Liver (tissue), 9 donors: Measurements from ENCODE around the gene GLT1D1. TPM values are rescaled to one million over a fixed set of nuclear protein-coding genes. Genes with fewer than 3 reads are reported as not detected.

ENCODE experiments used
- DNase-seq: peaks from one replicate; pipeline ENCODE4 v3.0.0-alpha.2; 2017; ENCODE audit warnings: low spot score
- H3K27ac ChIP-seq, 2 donors: one replicate each; pipeline ENCODE4 v1.7.0; 2013; ENCODE audit warnings: inconsistent platforms in 2 of 2, low read length in 2 of 2, control low read depth in 1 of 2, low read depth in 1 of 2, mild to moderate bottlenecking in 1 of 2
- H3K27me3 ChIP-seq, 4 donors: one replicate each; pipeline versions ENCODE4 v1.6.1 to v1.7.0; 2013; ENCODE audit warnings: low read length in 3 of 4, inconsistent platforms in 1 of 4, mild to moderate bottlenecking in 1 of 4, moderate library complexity in 1 of 4; ENCODE audit not compliant: control insufficient read depth in 4 of 4, insufficient read depth in 4 of 4
- H3K36me3 ChIP-seq, 4 donors: one replicate each; pipeline versions ENCODE4 v1.6.1 to v1.7.0; 2013; ENCODE audit warnings: low read length in 3 of 4, mild to moderate bottlenecking in 3 of 4, low read depth in 1 of 4, moderate library complexity in 1 of 4; ENCODE audit not compliant: control insufficient read depth in 4 of 4, insufficient read depth in 3 of 4
- H3K4me1 ChIP-seq, 4 donors: one replicate each; pipeline versions ENCODE4 v1.6.1 to v1.7.0; 2013; ENCODE audit warnings: low read length in 3 of 4, mild to moderate bottlenecking in 3 of 4, moderate library complexity in 1 of 4; ENCODE audit not compliant: control insufficient read depth in 4 of 4, insufficient read depth in 4 of 4
- H3K4me3 ChIP-seq, 3 donors: one replicate each; pipeline versions ENCODE4 v1.6.1 to v1.7.0; 2013; ENCODE audit warnings: low read length in 3 of 3, control low read depth in 1 of 3, low read depth in 1 of 3, mild to moderate bottlenecking in 1 of 3
- H3K9ac ChIP-seq, 2 donors: one replicate each; pipeline ENCODE4 v1.7.0; 2013; ENCODE audit warnings: low read length in 2 of 2, mild to moderate bottlenecking in 2 of 2, moderate library complexity in 2 of 2, control low read depth in 1 of 2, low read depth in 1 of 2
- H3K9me3 ChIP-seq, 4 donors: one replicate each; pipeline versions ENCODE4 v1.6.1 to v1.7.0; 2013; ENCODE audit warnings: low read length in 3 of 4; ENCODE audit not compliant: control insufficient read depth in 4 of 4
- EGR1 ChIP-seq, 2 donors: IDR thresholded peaks; 2 replicates each; pipeline ENCODE4 v1.6.1; 2016 to 2018; ENCODE audit warnings: antibody characterized with exemption in 2 of 2, low read depth in 2 of 2
- FOXA1 ChIP-seq: IDR thresholded peaks from 2 replicates; pipeline ENCODE4 v1.6.1; 2016; ENCODE audit warnings: antibody characterized with exemption
- FOXA2 ChIP-seq: IDR thresholded peaks from 2 replicates; pipeline ENCODE4 v1.6.1; 2016; ENCODE audit warnings: antibody characterized with exemption
- GABPA ChIP-seq, 2 donors: IDR thresholded peaks in 1 of 2; conservative IDR thresholded peaks in 1 of 2; 2 replicates each; pipeline ENCODE4 v1.6.1; 2016; ENCODE audit warnings: antibody characterized with exemption in 2 of 2, mild to moderate bottlenecking in 1 of 2, moderate library complexity in 1 of 2
- HNF4A ChIP-seq, 2 donors: conservative IDR thresholded peaks; 2 replicates each; pipeline ENCODE4 v1.6.1; 2016; ENCODE audit warnings: antibody characterized with exemption in 2 of 2, mild to moderate bottlenecking in 2 of 2
- HNF4G ChIP-seq: IDR thresholded peaks from 2 replicates; pipeline ENCODE4 v1.6.1; 2016; ENCODE audit warnings: antibody characterized with exemption
- JUND ChIP-seq, 2 donors: IDR thresholded peaks; 2 replicates each; pipeline ENCODE4 v1.6.1; 2016; ENCODE audit warnings: antibody characterized with exemption in 2 of 2
- NR2F2 ChIP-seq: IDR thresholded peaks from 2 replicates; pipeline ENCODE4 v1.6.1; 2016; ENCODE audit warnings: antibody characterized with exemption
- RAD21 ChIP-seq, 2 donors: IDR thresholded peaks; 2 replicates each; pipeline ENCODE4 v1.6.1; 2016; ENCODE audit warnings: antibody characterized with exemption in 2 of 2, mild to moderate bottlenecking in 2 of 2
- RXRA ChIP-seq, 2 donors: IDR thresholded peaks; 2 replicates each; pipeline ENCODE4 v1.6.1; 2017 to 2018; ENCODE audit warnings: antibody characterized with exemption in 2 of 2, mild to moderate bottlenecking in 1 of 2
- SP1 ChIP-seq: IDR thresholded peaks from 2 replicates; pipeline ENCODE4 v1.6.1; 2018; ENCODE audit warnings: antibody characterized with exemption, mild to moderate bottlenecking
- TAF1 ChIP-seq: conservative IDR thresholded peaks from 2 replicates; pipeline ENCODE4 v1.6.1; 2016; ENCODE audit warnings: antibody characterized with exemption, mild to moderate bottlenecking
- YY1 ChIP-seq: IDR thresholded peaks from 2 replicates; pipeline ENCODE4 v1.6.1; 2016; ENCODE audit warnings: antibody characterized with exemption, mild to moderate bottlenecking
- WGBS: extraction: QIAGEN DNeasy Blood & Tissue Kit; methylation state at CpG from one replicate; pipeline ENCODE4 v1.1.7; 2013; 5-methylcytosine and 5-hydroxymethylcytosine counted together
- polyA plus RNA-seq, 2 donors: library from polyadenylated mRNA; stranded (reverse) in 1 of 2; unstranded in 1 of 2; fragments of 200-250 nt in 1 of 2; fragments of >200 nt in 1 of 2; fragmentation: Nextera tagmentation in 1 of 2; extraction: Ambion mirVana in 1 of 2; gene quantifications; one replicate each; pipeline versions ENCODE4 v1.2.1 to v1.2.3, GENCODE V29; 2013 to 2015
- total RNA-seq, 2 donors: library from RNA; depleted of rRNA; stranded (reverse); fragments of >200 nt; gene quantifications; one replicate each; pipeline ENCODE4 v1.2.3, GENCODE V29; 2014
- TF ChIP-seq, protein P1 (sequence below): IDR thresholded peaks from 2 replicates; pipeline ENCODE4 v1.6.1; 2016; ENCODE audit warnings: antibody characterized with exemption
- TF ChIP-seq, protein P2 (sequence below): fragments of 150-350 bp; IDR thresholded peaks from 2 replicates; pipeline ENCODE4 v1.5.1; 2017; ENCODE audit warnings: improper control_type of control experiment, low read depth, low read length; ENCODE audit not compliant: missing input control
- TF ChIP-seq, protein P3 (sequence below): IDR thresholded peaks from 2 replicates; pipeline ENCODE4 v1.6.1; 2016; ENCODE audit warnings: antibody characterized with exemption
- TF ChIP-seq, protein P4 (sequence below): IDR thresholded peaks from 2 replicates; pipeline ENCODE4 v1.6.1; 2016; ENCODE audit warnings: antibody characterized with exemption, mild to moderate bottlenecking
- TF ChIP-seq, protein P5 (sequence below): IDR thresholded peaks from 2 replicates; pipeline ENCODE4 v1.6.1; 2016; ENCODE audit warnings: antibody characterized with exemption
- donor health status: healthy.
- donor health status: healthy.
- donor health status: healthy.
- donor health status: healthy.
- donor health status: healthy.

GLT1D1 gene
- total and polyA plus RNA-seq, 4 donors, result 10.4 to 17.7 (median 13.9) TPM

DNA sequence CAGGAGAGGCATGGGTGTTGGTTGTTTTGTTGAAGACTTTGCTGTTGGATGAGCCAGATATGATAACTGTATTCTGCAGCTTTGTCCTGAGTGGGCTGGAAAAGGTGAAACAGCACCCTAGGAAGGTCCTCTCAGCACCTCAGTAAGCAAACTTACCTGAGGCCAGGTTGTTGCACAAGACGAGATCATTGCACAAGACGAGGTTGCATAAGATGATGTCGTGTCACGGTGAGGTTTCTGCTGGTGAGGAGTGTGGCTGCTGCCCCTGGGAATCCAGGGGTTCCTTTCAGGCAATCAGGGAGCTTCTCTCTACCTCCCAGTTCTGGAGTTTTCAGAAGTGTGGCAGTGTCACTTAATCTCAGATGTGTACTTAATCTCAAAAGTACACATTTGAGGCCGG, 85.6 kb downstream of the GLT1D1 start:
- Histone ChIP-seq H3K27me3 (no peaks in the 10 kb centered on the region), H3K27ac (peak overlapping the region; percentile 63 to 86), H3K4me1 (peaks cover 0 to 11% (median 1%) of the 10 kb centered on the region in 4 donors), H3K4me3 (no peak overlapping the region), H3K36me3 (no peaks in the 10 kb centered on the region), H3K9me3 (no peaks in the 10 kb centered on the region), H3K9ac (no peak overlapping the region)
- DNase-seq, result peak; percentile 57
- TF ChIP-seq HNF4G (no peak), GABPA (IDR thresholded peaks at IDR 0.05 in 1 of 2, conservative IDR thresholded peaks at IDR 0.05 in 1 of 2) (no peak), RAD21 (IDR thresholded peaks at IDR 0.05) (peak; percentile 46 to 58), FOXA2 (peak; percentile 42), NR2F2 (no peak), YY1 (peak; percentile 69), SP1 (peak; percentile 42), HNF4A (conservative IDR thresholded peaks at IDR 0.05) (peak; percentile 51 to 79), TAF1 (no peak), RXRA (IDR thresholded peaks at IDR 0.05) (peak; percentile 80 to 91), JUND (IDR thresholded peaks at IDR 0.05) (peak in 1 of 2 donors; percentile 68), EGR1 (IDR thresholded peaks at IDR 0.05; ENCODE audit: low read depth in 2 of 2) (no peak), FOXA1 (no peak)
- TF ChIP-seq, protein P1, sequence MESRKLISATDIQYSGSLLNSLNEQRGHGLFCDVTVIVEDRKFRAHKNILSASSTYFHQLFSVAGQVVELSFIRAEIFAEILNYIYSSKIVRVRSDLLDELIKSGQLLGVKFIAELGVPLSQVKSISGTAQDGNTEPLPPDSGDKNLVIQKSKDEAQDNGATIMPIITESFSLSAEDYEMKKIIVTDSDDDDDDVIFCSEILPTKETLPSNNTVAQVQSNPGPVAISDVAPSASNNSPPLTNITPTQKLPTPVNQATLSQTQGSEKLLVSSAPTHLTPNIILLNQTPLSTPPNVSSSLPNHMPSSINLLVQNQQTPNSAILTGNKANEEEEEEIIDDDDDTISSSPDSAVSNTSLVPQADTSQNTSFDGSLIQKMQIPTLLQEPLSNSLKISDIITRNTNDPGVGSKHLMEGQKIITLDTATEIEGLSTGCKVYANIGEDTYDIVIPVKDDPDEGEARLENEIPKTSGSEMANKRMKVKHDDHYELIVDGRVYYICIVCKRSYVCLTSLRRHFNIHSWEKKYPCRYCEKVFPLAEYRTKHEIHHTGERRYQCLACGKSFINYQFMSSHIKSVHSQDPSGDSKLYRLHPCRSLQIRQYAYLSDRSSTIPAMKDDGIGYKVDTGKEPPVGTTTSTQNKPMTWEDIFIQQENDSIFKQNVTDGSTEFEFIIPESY, result peak; percentile 76
- TF ChIP-seq, protein P2, sequence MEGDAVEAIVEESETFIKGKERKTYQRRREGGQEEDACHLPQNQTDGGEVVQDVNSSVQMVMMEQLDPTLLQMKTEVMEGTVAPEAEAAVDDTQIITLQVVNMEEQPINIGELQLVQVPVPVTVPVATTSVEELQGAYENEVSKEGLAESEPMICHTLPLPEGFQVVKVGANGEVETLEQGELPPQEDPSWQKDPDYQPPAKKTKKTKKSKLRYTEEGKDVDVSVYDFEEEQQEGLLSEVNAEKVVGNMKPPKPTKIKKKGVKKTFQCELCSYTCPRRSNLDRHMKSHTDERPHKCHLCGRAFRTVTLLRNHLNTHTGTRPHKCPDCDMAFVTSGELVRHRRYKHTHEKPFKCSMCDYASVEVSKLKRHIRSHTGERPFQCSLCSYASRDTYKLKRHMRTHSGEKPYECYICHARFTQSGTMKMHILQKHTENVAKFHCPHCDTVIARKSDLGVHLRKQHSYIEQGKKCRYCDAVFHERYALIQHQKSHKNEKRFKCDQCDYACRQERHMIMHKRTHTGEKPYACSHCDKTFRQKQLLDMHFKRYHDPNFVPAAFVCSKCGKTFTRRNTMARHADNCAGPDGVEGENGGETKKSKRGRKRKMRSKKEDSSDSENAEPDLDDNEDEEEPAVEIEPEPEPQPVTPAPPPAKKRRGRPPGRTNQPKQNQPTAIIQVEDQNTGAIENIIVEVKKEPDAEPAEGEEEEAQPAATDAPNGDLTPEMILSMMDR, result no peak
- TF ChIP-seq, protein P3, sequence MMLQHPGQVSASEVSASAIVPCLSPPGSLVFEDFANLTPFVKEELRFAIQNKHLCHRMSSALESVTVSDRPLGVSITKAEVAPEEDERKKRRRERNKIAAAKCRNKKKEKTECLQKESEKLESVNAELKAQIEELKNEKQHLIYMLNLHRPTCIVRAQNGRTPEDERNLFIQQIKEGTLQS, result peak; percentile 83
- TF ChIP-seq, protein P4, sequence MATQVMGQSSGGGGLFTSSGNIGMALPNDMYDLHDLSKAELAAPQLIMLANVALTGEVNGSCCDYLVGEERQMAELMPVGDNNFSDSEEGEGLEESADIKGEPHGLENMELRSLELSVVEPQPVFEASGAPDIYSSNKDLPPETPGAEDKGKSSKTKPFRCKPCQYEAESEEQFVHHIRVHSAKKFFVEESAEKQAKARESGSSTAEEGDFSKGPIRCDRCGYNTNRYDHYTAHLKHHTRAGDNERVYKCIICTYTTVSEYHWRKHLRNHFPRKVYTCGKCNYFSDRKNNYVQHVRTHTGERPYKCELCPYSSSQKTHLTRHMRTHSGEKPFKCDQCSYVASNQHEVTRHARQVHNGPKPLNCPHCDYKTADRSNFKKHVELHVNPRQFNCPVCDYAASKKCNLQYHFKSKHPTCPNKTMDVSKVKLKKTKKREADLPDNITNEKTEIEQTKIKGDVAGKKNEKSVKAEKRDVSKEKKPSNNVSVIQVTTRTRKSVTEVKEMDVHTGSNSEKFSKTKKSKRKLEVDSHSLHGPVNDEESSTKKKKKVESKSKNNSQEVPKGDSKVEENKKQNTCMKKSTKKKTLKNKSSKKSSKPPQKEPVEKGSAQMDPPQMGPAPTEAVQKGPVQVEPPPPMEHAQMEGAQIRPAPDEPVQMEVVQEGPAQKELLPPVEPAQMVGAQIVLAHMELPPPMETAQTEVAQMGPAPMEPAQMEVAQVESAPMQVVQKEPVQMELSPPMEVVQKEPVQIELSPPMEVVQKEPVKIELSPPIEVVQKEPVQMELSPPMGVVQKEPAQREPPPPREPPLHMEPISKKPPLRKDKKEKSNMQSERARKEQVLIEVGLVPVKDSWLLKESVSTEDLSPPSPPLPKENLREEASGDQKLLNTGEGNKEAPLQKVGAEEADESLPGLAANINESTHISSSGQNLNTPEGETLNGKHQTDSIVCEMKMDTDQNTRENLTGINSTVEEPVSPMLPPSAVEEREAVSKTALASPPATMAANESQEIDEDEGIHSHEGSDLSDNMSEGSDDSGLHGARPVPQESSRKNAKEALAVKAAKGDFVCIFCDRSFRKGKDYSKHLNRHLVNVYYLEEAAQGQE, result peak; percentile 68
- TF ChIP-seq, protein P5, sequence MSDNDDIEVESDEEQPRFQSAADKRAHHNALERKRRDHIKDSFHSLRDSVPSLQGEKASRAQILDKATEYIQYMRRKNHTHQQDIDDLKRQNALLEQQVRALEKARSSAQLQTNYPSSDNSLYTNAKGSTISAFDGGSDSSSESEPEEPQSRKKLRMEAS, result peak; percentile 62
- 30% methylated on average over 5 of the region's 5 CpGs for WGBS
